Limb (tissue), 2 donors: Measurements from ENCODE around the gene CEACAM18.
"Not testable (repeated sequence)": the region's sequence is repeated elsewhere in the genome, so short reads cannot be mapped to it uniquely, and the experiment has no call there.

Experiments
- DNase-seq, 2 donors: peaks; one replicate each; pipeline ENCODE4 v3.0.0-alpha.2; 2016; ENCODE audit errors: extremely low spot score in 2 of 2

The CEACAM18 gene

GRCh38 chr19:51493776-51494175 is 15.4 kb downstream of the CEACAM18 start:
- DNase-seq = no peak

DNA sequence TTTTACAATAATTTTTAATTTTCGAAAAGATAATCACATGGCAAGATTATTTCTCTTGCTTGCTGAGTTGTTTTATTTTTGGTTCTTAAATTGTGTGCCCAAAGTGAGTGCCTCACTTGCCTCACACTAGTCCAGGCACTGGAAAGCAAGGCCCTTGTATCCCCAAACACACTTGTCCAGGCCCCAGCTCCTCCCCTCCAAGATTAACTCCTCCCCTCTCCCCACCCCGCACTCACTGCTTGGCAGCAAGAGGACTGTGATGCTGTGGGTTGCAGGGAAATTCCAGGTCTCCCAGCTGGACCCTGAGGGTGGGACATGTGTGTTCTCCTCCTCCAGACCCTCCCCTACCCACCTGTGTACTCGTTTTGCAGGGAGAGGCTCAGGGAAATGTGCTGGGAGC is 19.3 kb downstream of the CEACAM18 start:
- DNase-seq = no peak

GRCh38 chr19:51500931-51501330 is 22.6 kb downstream of the CEACAM18 start:
- DNase-seq = not testable (repeated sequence)

DNA sequence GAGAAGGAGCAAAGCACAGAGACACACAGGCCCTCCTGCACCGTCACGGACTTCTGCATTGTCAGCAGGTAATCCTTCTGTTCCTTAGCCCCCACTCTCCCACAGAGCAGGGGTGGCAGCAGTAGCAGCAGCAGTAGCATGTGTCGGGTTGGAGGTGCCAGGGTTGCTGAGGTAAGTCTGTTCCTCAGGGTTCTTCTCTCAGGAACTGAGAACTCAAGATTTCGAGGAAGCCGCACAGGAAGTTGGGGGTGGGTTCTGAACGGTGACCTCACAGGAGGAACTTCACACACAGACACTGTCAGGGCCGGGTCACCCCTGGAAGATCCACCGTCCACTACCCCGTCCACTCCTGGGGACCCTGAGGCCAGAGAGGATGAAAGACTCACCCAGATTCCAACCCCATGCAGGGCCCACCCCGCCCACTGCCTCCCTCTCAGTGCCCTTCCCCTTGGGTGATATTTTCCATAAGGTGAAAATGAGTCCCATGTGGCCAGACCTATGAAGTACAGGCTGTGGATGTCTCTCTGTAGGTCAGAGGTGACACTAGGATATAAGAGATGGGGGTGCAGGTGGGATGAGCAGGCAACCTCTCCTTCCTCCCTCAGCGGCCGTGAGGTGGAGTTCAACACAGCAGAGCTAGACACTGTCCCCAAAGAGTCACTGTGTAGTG is 23.4 kb downstream of the CEACAM18 start, which contains the start of gene SIGLEC12:
Gene SIGLEC12 (minus strand): TSS at position 207 of the 670 bp plus-strand sequence. CDS start 67 bp downstream, at position 140.
- no peak for DNase-seq

- no peak for DNase-seq
These were observed 25.0 kb downstream of the CEACAM18 start for GRCh38 chr19:51503286-51503817.

DNA sequence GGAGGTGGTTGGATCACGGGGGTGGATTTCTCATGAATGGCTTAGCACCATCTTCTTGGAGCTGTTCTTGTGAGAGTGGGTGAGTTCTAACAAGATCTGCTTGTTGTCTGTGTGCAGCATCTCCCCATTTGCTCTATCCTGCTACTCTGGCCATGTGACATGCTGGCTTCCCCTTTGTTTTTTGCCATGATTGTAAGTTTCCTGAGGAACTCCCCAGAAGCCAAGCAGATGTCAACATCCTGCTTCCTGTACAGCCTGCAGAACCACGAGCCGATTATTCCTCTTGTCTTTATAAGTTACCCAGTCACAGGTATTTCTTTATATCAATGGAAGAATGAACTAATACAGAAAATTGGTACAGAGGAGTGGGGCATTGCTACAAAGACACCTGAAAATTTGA is 25.6 kb downstream of the CEACAM18 start:
- no peak for DNase-seq

- DNase-seq = no peak
These were observed 27.6 kb downstream of the CEACAM18 start for GRCh38 chr19:51505904-51506303.

GRCh38 chr19:51507192-51507591 is 28.9 kb downstream of the CEACAM18 start:
- no peak for DNase-seq

DNA sequence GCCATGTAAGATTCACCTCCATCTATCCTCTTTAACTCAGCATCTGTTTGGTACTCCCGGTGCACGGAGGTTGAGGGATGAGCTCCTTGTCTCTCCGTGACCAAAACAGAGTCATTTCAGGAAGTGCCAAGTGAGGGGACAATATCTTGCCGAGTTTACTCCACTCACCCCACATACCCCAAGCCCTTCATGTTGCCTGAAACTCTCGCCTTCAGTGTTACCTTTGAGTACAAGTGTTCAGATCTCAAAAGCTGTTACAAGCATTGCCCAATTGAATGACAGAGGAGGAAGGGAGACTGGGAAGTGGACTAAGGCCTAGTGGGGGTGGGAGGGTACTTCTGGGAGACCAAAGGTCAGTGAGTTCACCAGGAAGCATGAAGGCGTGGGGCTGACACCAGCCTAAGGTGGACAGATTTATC is 29.3 kb downstream of the CEACAM18 start:
- DNase-seq = no peak

DNA sequence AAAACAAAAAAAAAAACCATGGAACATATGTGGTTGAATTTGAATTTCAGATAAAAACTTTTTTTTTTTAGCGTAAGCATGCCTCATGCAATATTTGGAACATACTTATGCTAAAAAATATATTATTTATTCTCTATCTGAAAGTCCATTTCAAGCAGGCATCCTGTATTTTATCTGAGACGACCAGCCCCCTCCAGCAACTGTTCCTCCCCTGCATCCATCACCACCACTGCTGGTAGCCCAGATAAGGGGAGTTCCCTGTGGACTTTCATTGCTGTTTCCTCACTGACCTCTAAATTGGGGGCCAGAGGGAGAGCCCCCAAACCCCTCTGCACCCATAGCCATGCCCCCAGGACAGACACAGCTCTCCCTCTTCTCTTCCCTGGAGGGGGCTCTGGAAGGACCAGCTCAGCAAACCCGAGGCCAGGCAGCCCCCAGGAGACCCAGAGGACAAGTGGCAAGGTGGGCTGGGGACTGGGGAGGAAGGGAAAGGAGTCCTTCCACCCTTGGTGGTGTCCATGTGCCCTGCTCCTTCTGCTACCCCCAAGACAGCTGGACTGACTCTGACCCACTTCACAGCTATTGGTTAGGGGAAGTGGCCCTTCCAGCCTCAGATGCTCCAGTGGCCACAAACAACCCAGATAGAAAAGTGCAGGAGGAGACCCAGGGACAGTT is 29.9 kb downstream of the CEACAM18 start:
- no peak for DNase-seq

DNA sequence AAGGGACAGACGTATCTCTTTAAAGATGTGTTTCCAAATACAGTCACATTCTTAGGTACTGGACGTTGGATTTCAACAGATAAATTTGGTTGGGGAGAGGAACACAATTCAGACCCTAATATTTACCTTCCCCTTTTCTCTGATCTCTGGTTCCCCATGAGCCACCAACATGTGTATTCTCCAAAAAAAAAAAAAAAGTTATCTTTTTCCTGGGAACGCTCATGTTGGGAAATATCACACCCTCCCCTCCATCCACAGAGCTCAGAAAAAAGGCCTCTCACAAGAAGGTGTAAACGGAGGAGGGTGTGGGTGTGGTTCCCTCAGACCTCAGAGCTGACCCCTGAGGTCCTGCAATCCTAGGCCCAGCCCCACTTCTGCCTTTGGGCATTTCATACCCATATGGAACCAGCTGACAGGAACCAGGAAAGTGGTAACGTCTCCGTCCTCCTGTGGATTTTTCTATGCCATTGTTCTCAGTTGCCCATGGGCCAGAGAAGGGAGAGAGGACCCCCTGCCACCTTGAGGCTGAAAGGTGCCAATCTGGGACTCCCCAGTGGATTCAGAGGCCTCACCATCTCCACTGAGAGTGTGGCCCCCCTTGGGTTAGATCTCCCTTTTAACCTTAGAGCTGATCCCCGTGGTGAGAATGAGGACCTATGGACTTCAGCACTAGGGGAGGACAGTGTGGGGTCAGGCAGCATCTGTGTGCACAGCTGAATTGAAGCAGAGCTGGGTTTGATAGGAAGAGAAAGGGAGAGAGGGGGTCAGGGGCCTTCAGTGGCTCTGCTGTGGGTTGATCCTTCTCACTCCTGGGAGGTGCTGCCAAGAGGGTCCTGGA is 31.7 kb downstream of the CEACAM18 start:
- DNase-seq = no peak

- no peak for DNase-seq
These were observed 33.0 kb downstream of the CEACAM18 start for GRCh38 chr19:51511353-51511752.

DNA sequence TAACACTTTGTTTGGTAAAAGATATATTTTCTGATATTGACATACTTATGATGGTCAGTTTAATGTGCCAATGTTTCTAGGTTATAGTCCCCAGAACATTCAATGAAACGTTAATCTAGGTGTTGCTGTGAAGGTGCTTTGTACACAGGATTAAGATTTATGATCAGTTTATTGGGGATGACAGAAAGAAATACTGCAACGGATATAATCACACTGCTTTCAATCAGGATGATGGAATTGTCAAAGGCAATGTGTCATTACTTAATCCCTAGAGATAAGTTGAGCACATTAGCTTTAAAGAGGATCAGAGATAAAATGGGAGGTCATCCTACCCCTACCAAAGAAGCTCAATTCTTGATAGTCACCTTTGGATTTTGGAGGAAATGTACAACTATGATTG is 35.6 kb downstream of the CEACAM18 start:
- no peak for DNase-seq

DNA sequence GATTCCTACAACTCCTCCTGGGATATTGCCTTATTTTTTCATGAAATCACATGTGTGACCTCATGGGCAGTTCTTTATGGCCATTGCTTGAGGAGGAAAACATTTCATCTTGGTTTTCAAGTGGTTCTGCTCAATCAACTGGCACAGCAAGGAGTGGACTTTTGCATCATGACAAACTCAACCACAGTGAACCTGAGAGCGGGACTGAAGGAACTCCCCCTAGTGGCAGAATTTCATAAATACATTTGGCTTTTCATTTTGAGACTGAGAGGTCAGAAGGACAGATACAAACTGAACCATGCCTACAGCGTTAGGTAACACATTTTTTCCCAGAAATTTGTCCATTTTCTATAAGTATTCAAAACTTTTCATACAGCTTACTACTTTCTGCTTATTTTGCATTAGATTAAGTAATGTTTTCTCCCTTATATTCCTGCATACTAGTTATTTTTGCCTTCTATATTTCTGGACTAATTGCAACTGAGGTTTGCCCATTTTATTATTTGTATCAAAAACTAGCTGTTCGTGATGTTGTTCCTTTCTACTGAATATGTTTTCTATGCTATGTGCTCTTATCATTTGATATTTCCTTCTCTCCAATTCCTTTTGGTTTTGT is 36.6 kb downstream of the CEACAM18 start:
- DNase-seq = peak in 1 of 2 donors; percentile 40

GRCh38 chr19:51520728-51521127 is 42.4 kb downstream of the CEACAM18 start:
- DNase-seq = no peak

GRCh38 chr19:51521357-51521756 is 43.0 kb downstream of the CEACAM18 start:
- no peak for DNase-seq

- DNase-seq = no peak
These were observed 43.4 kb downstream of the CEACAM18 start for GRCh38 chr19:51521781-51522180.

GRCh38 chr19:51524666-51525264 is 46.4 kb downstream of the CEACAM18 start:
- no peak for DNase-seq

- DNase-seq = no peak
These were observed 47.3 kb downstream of the CEACAM18 start for GRCh38 chr19:51525651-51526050.

DNA sequence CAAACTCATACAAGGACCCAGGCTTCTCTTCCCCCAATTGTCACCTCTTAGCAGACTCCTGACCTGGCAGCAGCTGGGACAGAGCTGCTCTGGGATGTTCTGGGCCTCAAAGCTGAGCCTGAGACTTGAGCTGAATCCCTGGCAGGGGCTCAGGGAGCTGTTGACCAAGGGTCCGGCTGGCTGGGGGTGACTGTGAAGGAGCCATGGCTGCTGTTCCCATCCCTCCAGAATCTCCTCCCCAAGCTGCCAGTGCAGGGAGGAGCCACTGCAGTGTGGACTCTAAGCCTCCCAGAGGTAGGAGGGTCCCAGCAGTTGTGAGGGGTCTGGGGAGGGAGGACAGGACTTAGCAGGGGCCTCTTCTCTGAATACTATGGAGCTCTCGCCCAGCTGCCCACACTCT is 51.0 kb downstream of the CEACAM18 start:
- DNase-seq = no peak

- DNase-seq = no peak
These were observed 52.3 kb downstream of the CEACAM18 start for GRCh38 chr19:51530616-51531015.
